Measurements from ENCODE around the gene NADSYN1.
"Not testable (repeated sequence)": the region's sequence is repeated elsewhere in the genome, so short reads cannot be mapped to it uniquely, and the experiment has no call there.

NADSYN1 gene
- total RNA-seq = 106 to 170 (median 142) reads per million in 4 donors

DNA sequence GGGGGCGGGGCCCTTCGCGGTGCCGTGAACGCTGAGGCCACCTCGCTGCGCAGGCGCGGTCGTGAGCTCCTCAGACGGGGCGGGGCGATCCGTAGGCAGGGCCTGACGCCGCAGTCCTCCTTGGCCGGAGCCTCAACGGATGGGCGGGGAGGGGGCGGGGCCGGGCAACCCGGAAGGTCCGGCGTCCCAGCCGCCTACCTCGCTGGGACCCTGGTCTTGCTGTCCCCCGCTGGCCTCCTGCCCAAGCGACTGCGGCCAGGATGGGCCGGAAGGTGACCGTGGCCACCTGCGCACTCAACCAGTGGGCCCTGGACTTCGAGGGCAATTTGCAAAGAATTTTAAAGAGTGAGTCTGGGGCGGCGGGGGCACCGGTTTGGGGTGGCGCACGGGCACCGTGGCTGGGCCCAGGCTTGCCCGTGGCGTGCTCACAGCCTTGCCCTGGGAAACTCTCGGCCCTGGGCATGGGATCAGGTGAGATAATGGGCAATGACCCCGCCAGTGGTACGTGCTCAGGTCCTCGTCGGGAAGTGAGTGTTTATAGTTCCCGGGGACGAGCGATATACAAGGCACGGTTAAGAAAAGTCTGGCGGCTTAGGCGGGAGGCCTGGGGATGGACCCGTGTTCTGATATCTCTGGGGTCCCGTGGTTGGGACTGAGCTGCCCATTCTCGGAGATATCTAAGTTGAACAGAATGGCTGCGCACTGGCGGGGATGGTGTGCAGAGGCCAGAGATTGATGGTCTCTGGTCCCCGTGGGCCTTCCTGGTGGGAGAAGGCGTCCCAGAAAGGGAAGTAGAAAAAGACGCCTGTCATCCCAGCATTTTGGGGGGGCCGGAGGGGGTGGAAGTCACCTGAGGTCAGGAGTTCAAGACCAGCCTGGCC, at the start of gene NADSYN1:
TSS of gene NADSYN1 (plus strand) at position 167 of the 881 bp plus-strand sequence. CDS start at position 261, 94 bp downstream.
- DNase-seq = peak; percentile 91 to 95 (median 92)

GRCh38 chr11:71404209-71404608, 48.8 kb upstream of the NADSYN1 start:
- DNase-seq = no peak

DNA sequence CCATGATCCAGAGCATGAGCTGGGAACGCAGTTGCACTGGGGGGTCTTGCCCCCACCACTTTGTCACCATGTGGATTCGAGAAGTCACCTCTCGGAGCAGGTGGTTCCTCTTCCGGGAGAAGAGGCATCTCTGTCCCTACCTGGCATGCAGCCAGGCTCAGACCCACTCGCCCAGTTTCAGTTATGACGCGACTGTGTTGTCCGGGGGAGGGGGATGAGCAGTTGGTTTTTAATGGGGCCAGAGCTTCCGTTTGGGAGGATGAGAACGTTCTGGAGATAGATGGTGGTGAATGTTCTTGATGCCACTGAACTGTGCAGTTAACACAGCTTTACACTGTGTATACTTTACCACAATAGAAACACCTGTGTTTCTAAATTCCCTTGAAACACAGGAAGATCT, 46.3 kb upstream of the NADSYN1 start:
- no peak for DNase-seq

DNA sequence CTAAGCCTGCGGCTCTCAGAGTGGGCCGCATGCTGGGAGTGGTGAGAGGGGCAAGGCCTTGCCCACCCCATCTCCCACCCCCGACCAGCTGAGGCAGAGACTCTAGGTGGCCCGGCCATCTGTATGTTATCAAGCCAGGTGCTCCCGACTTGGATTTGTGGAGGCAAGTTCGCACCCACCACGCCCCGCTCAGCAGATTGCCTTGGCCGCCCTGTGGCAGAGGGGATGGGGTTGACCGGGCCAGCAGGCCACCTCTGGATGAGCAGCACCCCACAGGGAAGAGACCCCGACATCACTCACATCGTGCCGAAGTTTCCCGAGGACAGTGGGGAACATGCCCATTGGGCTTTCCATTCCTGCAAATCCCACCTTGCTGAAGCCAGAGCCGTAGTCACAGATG, 45.6 kb upstream of the NADSYN1 start:
- DNase-seq = no peak

GRCh38 chr11:71408826-71409225, 44.2 kb upstream of the NADSYN1 start:
- no peak for DNase-seq

DNA sequence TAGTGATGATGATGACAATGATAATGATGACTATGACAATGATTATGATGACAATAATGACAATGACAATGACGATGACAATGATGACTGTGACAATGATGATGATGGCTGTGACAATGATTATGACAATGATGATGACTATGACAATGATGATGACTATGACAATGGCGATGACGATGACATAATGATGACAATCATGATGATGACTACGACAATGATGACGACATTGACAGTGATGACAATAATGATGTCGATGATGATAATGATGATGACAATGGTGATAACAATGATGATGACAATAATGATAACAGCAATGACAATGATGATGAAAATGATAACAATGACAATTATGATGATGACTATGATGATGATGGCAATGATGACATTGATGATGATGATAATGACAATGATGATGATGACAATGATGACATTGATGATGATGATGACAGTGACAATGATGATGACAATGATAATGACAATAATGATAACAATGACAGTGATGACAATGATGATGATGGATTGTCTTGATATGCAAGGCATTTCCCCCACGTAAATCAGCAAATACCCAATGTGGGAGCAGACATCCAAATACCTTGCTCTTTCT, 42.5 kb upstream of the NADSYN1 start:
- no peak for DNase-seq

DNA sequence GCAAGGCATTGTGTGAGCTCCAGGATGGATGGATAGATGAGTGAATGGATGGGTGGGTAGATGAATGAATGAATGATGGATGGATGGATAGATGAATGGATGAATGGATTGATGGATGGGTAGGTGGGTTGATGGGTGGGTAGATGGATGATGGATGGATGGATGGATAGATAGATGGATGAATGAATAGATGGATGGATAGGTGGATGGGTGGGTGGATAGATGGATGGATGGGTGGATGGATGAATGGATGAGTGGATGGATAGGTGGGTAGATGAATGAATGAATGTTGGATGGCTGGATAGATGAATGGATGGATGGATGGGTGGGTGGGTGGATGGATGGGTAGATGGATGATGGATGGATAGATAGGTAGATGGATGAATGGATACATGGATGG, 38.4 kb upstream of the NADSYN1 start:
- no peak for DNase-seq

- DNase-seq = no peak
These were observed 34.4 kb upstream of the NADSYN1 start for GRCh38 chr11:71418643-71419042.

- DNase-seq = peak in 1 of 5 donors; percentile 10
These were observed 32.4 kb upstream of the NADSYN1 start for GRCh38 chr11:71420455-71421241.

DNA sequence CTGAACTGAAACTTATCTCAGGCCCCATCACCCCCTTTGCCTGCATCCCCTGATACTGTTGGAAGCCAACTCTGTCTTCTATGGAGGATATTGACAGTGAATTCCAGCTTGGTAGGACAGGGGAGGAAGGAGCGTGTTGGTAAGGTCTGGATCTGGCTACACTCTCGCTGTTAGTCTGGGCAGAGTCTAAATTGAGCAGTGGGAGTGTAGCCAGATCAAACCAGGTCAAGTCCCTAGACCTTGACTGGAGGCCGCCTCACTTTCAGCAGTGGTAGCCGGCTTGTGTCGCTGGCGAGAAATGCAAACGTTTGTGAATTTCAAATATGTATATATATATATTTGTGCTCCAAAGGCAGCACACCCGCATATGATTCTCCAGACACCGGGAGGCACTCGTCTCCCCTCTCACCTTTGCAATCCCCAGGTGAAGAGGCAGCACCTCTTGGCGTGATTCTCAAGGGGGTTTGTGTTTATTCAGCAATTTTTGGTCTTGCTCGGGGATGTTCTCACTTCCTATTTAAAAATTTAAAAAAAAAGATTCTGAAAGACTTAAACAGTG, 31.5 kb upstream of the NADSYN1 start:
- DNase-seq = no peak

DNA sequence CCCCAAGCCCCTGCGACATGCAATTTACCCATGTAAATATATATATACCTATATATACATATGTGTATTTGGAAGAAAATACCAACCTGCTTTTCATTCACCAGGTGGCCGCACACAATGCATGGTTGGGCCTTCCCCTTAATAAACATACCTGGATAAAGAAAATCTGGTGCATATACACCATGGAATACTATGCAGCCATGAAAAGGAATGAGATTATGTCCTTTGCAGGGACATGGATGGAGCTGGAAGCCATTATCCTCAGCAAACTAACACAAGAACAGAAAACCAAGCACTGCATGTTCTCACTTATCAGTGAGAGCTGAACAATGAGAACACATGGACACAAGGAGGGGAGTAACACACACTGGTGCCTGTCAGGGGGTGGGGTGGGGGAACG, 30.7 kb upstream of the NADSYN1 start:
- not testable (repeated sequence) for DNase-seq

DNA sequence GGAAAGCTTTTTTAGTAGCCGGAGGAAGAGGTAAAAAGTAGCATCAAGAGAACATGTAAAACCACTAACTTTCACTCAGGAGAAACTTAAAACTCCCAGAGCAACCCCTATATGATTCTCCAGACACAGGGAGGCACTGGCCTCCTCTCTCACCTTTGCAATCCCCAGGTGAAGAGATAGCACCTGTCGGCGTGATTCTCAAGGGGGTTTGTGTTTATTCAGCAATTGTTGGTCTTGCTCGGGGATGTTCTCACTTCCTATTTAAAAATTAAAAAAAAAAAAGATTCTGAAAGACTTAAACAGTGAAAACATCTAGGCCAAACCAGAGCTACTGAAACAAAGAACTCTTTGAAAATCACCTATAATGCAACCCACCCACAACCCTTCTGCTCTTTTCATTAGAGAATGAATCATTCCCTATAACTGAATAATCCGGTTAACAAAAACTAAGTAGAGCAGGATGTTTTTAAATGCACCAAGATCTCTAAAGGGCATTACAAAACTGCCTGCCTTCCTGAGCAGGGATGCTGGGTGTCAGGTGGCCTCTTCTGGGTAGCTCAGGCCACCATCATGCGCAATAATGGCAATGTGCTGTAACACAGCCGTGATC, 29.7 kb upstream of the NADSYN1 start:
- DNase-seq = no peak

- no peak for DNase-seq
These were observed 27.6 kb upstream of the NADSYN1 start for GRCh38 chr11:71425409-71425808.

DNA sequence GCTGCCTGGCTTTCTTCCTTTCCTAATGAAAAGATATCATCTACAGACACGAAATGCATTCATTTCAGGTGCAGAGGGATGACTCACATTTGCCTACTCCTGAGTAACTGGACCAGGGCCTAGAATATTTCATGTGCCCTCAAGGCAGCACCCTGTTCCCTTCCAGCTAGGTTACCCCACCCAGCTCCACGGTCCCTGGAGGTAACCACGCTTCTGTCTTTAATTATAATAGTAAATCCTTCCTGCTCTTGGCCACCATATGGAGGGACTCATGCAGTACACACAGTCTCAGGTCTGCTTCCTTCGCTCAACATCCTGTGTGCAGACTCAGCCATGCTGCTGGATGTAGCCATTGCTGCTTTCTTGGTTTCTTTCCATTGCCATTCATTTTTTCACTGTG, 27.1 kb upstream of the NADSYN1 start:
- no peak for DNase-seq

- no peak for DNase-seq
These were observed 26.6 kb upstream of the NADSYN1 start for GRCh38 chr11:71426413-71426812.

GRCh38 chr11:71428861-71429435, 24.1 kb upstream of the NADSYN1 start:
- no peak for DNase-seq

DNA sequence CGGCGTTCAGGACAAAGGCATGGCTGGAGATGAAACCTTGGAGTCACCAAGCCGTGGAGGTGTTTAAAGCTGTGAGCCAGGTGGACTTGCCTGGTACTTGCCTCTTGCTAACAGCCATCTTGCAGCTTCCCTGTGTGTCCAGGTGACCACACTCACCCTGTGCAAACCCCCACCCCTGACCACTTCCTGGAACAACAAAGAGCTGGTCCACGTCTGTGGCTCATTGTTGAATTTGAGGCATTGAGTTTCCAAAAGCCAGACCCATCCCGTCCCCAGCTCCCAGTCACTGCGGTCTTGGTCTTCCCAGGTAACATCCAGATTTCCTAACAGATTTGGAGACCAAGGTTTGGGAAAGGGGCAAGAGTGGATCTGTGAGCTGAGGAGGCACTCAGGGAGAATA, 23.3 kb upstream of the NADSYN1 start:
- no peak for DNase-seq

DNA sequence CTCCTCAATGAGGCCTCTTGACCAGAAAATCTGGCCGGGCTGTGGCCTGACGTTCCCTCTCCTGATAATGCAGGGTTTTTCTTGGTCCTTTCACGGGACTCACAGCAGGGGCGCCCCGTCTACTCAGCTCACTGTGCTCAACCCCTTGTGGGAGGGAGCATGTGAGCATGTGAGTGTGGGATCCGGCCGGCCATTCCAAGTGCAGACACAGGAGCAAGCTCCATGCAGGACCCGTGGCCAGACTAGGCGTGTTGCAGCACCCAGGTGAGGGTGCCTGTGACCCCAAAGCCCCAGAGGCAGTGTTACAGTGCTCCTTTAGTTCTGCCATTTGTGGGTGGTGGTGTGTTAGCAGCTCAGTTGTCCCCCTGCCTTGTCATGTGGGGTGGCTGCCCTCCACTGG, 22.8 kb upstream of the NADSYN1 start:
- DNase-seq = no peak

DNA sequence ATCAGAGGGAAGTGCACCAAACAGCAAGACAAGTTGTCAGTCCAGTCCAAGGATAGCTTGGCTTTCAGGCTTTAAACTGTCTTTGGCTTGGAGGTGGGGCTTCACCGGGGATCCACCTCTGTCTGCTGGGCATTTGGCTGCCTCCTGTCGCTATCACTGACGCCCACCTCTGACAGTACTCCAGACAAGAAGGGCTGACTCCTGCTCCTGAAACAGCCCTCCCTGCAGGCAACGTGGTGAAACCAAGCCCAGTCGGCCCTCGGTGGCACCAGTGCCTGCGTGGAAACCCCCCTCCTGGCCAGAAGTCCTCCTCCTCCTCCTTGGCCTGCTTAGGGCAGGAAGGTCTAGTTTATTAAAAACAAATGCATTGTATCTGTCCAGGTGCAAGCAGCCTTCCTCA, 21.7 kb upstream of the NADSYN1 start:
- no peak for DNase-seq

DNA sequence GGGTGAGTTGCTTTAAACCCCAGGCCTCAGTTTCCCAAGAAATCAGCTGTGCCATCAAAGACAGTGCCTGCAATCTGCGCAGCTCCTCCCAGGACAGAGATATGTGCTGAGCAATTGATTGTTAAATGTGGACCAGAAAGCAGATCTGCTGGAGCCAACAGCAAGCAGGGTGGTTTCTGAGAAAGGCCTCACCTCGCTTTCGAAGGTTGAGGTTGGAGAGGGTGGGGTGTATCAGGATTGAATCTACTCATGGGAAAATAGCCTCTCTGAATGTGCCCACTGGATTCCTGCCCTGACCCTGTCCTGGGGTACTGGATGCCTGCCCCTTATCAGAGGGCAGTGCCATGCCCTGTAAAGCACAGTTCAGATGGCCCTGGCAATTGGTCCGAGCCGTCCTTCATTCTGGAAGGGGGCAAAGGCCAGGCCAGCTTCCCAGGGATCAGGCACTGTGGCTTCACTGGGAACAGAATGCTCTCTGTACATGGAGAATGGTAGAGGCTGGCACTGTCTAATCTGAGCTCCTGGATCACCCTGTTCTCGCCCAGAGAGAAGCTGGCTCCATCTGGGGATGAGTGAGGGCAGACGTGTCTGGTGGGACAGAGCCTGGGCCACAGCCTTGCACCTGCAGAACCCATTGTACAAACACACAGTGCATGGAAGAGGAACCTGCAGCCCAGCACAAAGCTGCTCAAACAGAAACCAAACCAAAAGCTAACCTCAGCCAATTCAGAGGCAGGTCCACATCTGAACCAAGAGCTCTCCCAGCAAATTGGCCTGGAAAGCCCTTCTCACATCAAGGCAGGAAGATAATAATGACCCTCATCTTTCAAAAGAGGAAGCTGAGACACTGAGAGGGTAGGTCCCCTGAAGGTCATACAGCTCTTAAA, 20.0 kb upstream of the NADSYN1 start:
- DNase-seq = no peak
